ENCODE results near the gene SOBP.

GRCh38 chr6:107684996-107685395 lies 195.1 kb downstream of the SOBP start:
- TF ChIP-seq CTCF (IDR thresholded peaks at IDR 0.05) = no peak
- no peak for TF ChIP-seq POLR2A (IDR thresholded peaks at IDR 0.05)
- no peak for TF ChIP-seq POLR2AphosphoS5 (IDR thresholded peaks at IDR 0.05)

All from breast epithelium (tissue), 3 donors.